SK-N-SH treated with all-trans-retinoic acid at 6 μM for 48 hours (cell line): Measurements from ENCODE around the gene TIGD6.

Source experiments
- ATAC-seq: fragments of 200-7000 bp; cut with Tn5 transposase; 3 replicates; pipeline ENCODE4 v1.9.1; 2020; ENCODE audit warnings: mild to moderate bottlenecking, moderate library complexity
- ARNTL ChIP-seq: fragments of 450-650 bp; formaldehyde crosslinking; IDR thresholded peaks from 2 replicates; pipeline ENCODE4 v1.5.0; 2020; ENCODE audit warnings: low read depth, mild to moderate bottlenecking, moderate library complexity, borderline replicate concordance
- BACH2 ChIP-seq: fragments of 250-450 bp; sonication (Bioruptor Pico); IDR thresholded peaks from 2 replicates; pipeline ENCODE4 v1.9.0; 2021; ENCODE audit warnings: mild to moderate bottlenecking, borderline replicate concordance
- CSDC2 ChIP-seq: fragments of 250-450 bp; sonication (Bioruptor Pico); IDR thresholded peaks from 2 replicates; pipeline ENCODE4 v1.5.0; 2020; ENCODE audit warnings: mild to moderate bottlenecking, moderate library complexity
- ESRRG ChIP-seq: fragments of 250-450 bp; sonication (Bioruptor Pico); IDR thresholded peaks from 2 replicates; pipeline ENCODE4 v1.6.1; 2021; ENCODE audit warnings: mild to moderate bottlenecking
- GLIS3 ChIP-seq: fragments of 250-450 bp; sonication (Bioruptor Pico); IDR thresholded peaks from 2 replicates; pipeline ENCODE4 v1.5.0; 2020; ENCODE audit warnings: mild to moderate bottlenecking, moderate library complexity
- ISL1 ChIP-seq: fragments of 250-450 bp; sonication (Bioruptor Pico); IDR thresholded peaks from 2 replicates; pipeline ENCODE4 v2.1.2; 2022; ENCODE audit warnings: mild to moderate bottlenecking, moderate library complexity
- OSR1 ChIP-seq: fragments of 250-450 bp; sonication (Bioruptor Pico); IDR thresholded peaks from 2 replicates; pipeline ENCODE4 v1.8.0; 2022; ENCODE audit warnings: moderate library complexity, mild to moderate bottlenecking, inconsistent platforms
- PPARA ChIP-seq: fragments of 250-450 bp; sonication (Bioruptor Pico); IDR thresholded peaks from 2 replicates; pipeline ENCODE4 v1.5.0; 2020; ENCODE audit warnings: mild to moderate bottlenecking, borderline replicate concordance
- RARB ChIP-seq: fragments of 250-450 bp; sonication (Bioruptor Pico); IDR thresholded peaks from 2 replicates; pipeline ENCODE4 v1.8.0; 2021; ENCODE audit warnings: mild to moderate bottlenecking, moderate library complexity
- SNAI2 ChIP-seq: fragments of 250-450 bp; sonication (Bioruptor Pico); IDR thresholded peaks from 2 replicates; pipeline ENCODE4 v1.5.0; 2020; ENCODE audit warnings: mild to moderate bottlenecking, moderate library complexity
- TCF4 ChIP-seq: fragments of 250-450 bp; sonication (Bioruptor Pico); IDR thresholded peaks from 2 replicates; pipeline ENCODE4 v1.8.0; 2021; ENCODE audit warnings: mild to moderate bottlenecking, moderate library complexity, borderline replicate concordance
- TOX ChIP-seq: fragments of 250-450 bp; sonication (Bioruptor Pico); IDR thresholded peaks from 2 replicates; pipeline ENCODE4 v1.8.0; 2021; ENCODE audit warnings: mild to moderate bottlenecking, moderate library complexity, borderline replicate concordance
- ZC3H10 ChIP-seq: fragments of 250-450 bp; sonication (Bioruptor Pico); IDR thresholded peaks from 2 replicates; pipeline ENCODE4 v1.5.1; 2021; ENCODE audit warnings: mild to moderate bottlenecking, moderate library complexity
- ZFP3 ChIP-seq: fragments of 250-450 bp; sonication (Bioruptor Pico); IDR thresholded peaks from 2 replicates; pipeline ENCODE4 v1.5.0; 2020; ENCODE audit warnings: mild to moderate bottlenecking, moderate library complexity
- ZFP30 ChIP-seq: fragments of 450-650 bp; formaldehyde crosslinking; IDR thresholded peaks from 2 replicates; pipeline ENCODE4 v1.5.0; 2022; ENCODE audit warnings: mild to moderate bottlenecking, moderate library complexity
- ZNF565 ChIP-seq: fragments of 450-650 bp; formaldehyde crosslinking; conservative IDR thresholded peaks from 2 replicates; pipeline ENCODE4 v1.5.0; 2020; ENCODE audit warnings: low read depth, mild to moderate bottlenecking, moderate library complexity
- ZNF70 ChIP-seq: fragments of 450-650 bp; formaldehyde crosslinking; IDR thresholded peaks from 2 replicates; pipeline ENCODE4 v1.5.0; 2020; ENCODE audit warnings: mild to moderate bottlenecking, moderate library complexity
- ZNF8 ChIP-seq: fragments of 450-650 bp; formaldehyde crosslinking; IDR thresholded peaks from 2 replicates; pipeline ENCODE4 v1.5.0; 2020; ENCODE audit warnings: mild to moderate bottlenecking, moderate library complexity
- TF ChIP-seq, protein P1 (sequence below): fragments of 250-450 bp; sonication (Bioruptor Pico); IDR thresholded peaks from 2 replicates; pipeline ENCODE4 v1.5.1; 2020; ENCODE audit warnings: low read depth, mild to moderate bottlenecking, moderate library complexity
- TF ChIP-seq, protein P2 (sequence below): fragments of 250-450 bp; sonication (Bioruptor Pico); IDR thresholded peaks from 2 replicates; pipeline ENCODE4 v1.5.0; 2020; ENCODE audit warnings: mild to moderate bottlenecking, moderate library complexity
- TF ChIP-seq, protein P3 (sequence below): fragments of 250-450 bp; sonication (Bioruptor Pico); IDR thresholded peaks from 2 replicates; pipeline ENCODE4 v1.5.1; 2021; ENCODE audit warnings: mild to moderate bottlenecking, moderate library complexity
- TF ChIP-seq, protein P4 (sequence below): fragments of 250-450 bp; sonication (Bioruptor Pico); IDR thresholded peaks from 2 replicates; pipeline ENCODE4 v1.8.0; 2020; ENCODE audit warnings: mild to moderate bottlenecking, moderate library complexity, borderline replicate concordance

Gene TIGD6

DNA sequence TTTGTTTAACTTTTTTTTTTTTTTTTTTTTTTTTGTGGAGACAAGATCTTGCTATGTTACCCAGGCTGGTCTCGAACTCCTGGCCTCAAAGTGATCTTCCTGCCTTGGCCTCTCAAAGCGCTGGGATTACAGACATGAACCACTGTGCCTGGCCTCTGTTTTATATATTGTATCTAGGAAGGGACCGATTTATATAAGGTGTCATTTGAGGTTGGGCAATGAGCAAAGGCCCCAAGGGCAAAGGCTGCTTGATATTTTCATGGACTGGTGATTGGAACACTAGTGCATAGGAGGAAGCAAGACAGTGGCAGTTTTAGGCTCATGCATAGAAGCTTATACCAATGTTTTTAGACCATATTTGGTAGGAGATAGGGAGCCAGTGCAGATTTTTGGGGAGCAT is 36.7 kb downstream of the TIGD6 start:
- TF ChIP-seq, protein P1, sequence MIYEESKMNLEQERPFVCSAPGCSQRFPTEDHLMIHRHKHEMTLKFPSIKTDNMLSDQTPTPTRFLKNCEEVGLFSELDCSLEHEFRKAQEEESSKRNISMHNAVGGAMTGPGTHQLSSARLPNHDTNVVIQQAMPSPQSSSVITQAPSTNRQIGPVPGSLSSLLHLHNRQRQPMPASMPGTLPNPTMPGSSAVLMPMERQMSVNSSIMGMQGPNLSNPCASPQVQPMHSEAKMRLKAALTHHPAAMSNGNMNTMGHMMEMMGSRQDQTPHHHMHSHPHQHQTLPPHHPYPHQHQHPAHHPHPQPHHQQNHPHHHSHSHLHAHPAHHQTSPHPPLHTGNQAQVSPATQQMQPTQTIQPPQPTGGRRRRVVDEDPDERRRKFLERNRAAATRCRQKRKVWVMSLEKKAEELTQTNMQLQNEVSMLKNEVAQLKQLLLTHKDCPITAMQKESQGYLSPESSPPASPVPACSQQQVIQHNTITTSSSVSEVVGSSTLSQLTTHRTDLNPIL (CRISPR knock-in tag): no peak
- TF ChIP-seq ZC3H10: no peak
- no peak for TF ChIP-seq ZFP3 (CRISPR knock-in tag)
- no peak for TF ChIP-seq ZNF70 (CRISPR knock-in tag)
- TF ChIP-seq BACH2 (CRISPR knock-in tag): no peak
- TF ChIP-seq ZFP30 (CRISPR knock-in tag): no peak
- TF ChIP-seq, all 23 proteins: peak for 0
- ATAC-seq: no peak

DNA sequence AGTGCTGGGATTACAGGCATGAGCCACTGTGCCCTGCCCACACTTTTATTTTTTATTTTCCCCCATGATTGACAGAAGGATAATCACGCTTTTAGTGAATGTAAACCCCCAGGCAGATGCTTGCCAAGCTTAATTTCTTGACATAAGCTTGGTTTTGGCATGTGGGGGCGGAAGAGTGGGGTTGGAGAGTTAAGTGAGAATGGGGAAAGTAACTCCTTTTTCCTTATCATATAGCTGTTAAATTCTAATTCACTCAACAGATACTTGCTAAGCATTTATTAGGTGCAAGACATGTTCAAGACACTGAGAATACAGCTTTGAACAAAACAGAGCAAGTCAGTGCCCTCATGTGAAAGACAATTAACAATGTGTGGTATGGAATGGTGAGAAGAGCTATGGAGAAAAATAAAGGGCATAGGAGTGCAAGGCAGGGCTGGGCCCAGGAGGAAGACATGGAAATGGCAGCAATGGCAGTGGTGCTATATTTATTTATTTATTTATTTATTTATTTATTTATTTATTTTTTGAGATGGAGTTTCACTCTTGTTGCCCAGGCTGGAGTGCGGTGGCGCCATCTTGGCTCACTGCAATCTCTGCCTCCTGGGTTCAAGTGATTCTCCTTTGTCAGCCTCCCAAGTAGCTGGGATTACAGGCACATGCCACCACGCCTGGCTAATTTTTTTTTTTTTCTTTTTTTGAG is 37.7 kb downstream of the TIGD6 start:
- ATAC-seq: no peak
- no peak for TF ChIP-seq ARNTL (CRISPR knock-in tag)
- TF ChIP-seq TCF4: no peak
- TF ChIP-seq, protein P1 (CRISPR knock-in tag): no peak
- TF ChIP-seq PPARA (CRISPR knock-in tag): no peak
- TF ChIP-seq, protein P2, sequence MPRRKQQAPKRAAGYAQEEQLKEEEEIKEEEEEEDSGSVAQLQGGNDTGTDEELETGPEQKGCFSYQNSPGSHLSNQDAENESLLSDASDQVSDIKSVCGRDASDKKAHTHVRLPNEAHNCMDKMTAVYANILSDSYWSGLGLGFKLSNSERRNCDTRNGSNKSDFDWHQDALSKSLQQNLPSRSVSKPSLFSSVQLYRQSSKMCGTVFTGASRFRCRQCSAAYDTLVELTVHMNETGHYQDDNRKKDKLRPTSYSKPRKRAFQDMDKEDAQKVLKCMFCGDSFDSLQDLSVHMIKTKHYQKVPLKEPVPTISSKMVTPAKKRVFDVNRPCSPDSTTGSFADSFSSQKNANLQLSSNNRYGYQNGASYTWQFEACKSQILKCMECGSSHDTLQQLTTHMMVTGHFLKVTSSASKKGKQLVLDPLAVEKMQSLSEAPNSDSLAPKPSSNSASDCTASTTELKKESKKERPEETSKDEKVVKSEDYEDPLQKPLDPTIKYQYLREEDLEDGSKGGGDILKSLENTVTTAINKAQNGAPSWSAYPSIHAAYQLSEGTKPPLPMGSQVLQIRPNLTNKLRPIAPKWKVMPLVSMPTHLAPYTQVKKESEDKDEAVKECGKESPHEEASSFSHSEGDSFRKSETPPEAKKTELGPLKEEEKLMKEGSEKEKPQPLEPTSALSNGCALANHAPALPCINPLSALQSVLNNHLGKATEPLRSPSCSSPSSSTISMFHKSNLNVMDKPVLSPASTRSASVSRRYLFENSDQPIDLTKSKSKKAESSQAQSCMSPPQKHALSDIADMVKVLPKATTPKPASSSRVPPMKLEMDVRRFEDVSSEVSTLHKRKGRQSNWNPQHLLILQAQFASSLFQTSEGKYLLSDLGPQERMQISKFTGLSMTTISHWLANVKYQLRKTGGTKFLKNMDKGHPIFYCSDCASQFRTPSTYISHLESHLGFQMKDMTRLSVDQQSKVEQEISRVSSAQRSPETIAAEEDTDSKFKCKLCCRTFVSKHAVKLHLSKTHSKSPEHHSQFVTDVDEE (CRISPR knock-in tag): no peak
- TF ChIP-seq ZFP3 (CRISPR knock-in tag): no peak
- no peak for TF ChIP-seq ESRRG
- no peak for TF ChIP-seq ZFP30 (CRISPR knock-in tag)
- TF ChIP-seq GLIS3 (CRISPR knock-in tag): no peak
- TF ChIP-seq, protein P3, sequence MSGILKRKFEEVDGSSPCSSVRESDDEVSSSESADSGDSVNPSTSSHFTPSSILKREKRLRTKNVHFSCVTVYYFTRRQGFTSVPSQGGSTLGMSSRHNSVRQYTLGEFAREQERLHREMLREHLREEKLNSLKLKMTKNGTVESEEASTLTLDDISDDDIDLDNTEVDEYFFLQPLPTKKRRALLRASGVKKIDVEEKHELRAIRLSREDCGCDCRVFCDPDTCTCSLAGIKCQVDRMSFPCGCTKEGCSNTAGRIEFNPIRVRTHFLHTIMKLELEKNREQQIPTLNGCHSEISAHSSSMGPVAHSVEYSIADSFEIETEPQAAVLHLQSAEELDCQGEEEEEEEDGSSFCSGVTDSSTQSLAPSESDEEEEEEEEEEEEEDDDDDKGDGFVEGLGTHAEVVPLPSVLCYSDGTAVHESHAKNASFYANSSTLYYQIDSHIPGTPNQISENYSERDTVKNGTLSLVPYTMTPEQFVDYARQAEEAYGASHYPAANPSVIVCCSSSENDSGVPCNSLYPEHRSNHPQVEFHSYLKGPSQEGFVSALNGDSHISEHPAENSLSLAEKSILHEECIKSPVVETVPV: no peak
- no peak for TF ChIP-seq OSR1 (CRISPR knock-in tag)
- TF ChIP-seq SNAI2 (CRISPR knock-in tag): no peak
- TF ChIP-seq, protein P4, sequence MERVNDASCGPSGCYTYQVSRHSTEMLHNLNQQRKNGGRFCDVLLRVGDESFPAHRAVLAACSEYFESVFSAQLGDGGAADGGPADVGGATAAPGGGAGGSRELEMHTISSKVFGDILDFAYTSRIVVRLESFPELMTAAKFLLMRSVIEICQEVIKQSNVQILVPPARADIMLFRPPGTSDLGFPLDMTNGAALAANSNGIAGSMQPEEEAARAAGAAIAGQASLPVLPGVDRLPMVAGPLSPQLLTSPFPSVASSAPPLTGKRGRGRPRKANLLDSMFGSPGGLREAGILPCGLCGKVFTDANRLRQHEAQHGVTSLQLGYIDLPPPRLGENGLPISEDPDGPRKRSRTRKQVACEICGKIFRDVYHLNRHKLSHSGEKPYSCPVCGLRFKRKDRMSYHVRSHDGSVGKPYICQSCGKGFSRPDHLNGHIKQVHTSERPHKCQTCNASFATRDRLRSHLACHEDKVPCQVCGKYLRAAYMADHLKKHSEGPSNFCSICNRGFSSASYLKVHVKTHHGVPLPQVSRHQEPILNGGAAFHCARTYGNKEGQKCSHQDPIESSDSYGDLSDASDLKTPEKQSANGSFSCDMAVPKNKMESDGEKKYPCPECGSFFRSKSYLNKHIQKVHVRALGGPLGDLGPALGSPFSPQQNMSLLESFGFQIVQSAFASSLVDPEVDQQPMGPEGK: no peak
- TF ChIP-seq TOX: no peak
- no peak for TF ChIP-seq CSDC2 (CRISPR knock-in tag)
- no peak for TF ChIP-seq ZNF565 (CRISPR knock-in tag)
- no peak for TF ChIP-seq ZNF8 (CRISPR knock-in tag)
- no peak for TF ChIP-seq ISL1 (CRISPR knock-in tag)
- TF ChIP-seq, all 23 proteins: peak for 0

DNA sequence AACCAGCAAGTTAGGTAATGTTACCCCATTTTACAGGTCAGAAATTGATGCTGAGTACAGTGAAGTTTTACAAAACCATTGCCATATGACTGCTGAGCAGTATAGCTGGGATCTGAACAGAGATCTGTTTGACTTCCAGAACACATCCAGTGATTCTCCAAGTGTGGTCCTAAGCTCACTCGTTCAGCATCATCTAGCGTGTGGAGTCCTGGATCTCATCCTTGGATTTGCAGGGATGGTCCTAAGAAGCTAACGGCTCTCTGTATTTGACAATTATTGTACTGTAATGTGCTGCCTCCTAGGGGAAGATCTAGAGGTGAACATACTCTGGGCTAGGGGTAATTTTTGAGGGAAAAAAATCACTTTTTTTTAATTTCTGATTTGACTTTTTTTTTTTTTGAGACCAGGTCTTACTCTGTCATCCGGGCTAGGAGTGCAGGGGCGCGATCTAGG is 38.5 kb downstream of the TIGD6 start:
- TF ChIP-seq, protein P2 (CRISPR knock-in tag): no peak
- TF ChIP-seq TCF4 (no peak), ZNF565 (CRISPR knock-in tag) (no peak), ISL1 (CRISPR knock-in tag) (no peak), GLIS3 (CRISPR knock-in tag) (no peak), BACH2 (CRISPR knock-in tag) (no peak), RARB (CRISPR knock-in tag) (no peak), PPARA (CRISPR knock-in tag) (no peak), ZC3H10 (no peak), ZNF70 (CRISPR knock-in tag) (no peak), CSDC2 (CRISPR knock-in tag) (no peak), ESRRG (no peak)
- TF ChIP-seq, protein P4: no peak
- TF ChIP-seq, all 23 proteins: peak for 0
- ATAC-seq: peak; percentile 48
